Measurements from ENCODE around the gene AKAP8. TPM values are rescaled to one million over a fixed set of nuclear protein-coding genes. Genes with fewer than 3 reads are reported as not detected.
"Not testable (repeated sequence)": the region's sequence is repeated elsewhere in the genome, so short reads cannot be mapped to it uniquely, and the experiment has no call there.

The AKAP8 gene
- total RNA-seq, 2 experiments from 2014 or later: 22.2 to 52.3 TPM

DNA sequence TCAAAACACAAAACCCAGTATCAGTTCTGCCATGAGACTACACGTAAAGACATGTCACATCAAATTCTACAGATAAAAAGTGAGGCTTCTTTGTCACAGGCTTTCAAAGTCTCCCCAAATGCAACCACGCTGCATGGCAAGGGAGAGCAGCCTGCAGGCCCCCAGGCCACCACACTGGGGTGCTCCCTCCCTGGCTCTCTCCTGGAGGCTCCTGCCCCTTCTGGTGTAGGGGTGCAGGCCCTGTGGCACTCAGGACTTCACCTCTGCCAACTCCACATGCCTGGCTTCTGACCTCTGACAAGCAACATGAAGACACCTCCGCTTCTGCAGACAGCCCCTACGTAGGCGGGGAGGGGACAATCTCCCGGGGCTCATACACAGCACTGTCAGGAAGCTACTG lies 14.3 kb downstream of the AKAP8 start:
- CTCF ChIA-PET (ENCODE audit: unreplicated experiment): no interaction called here
- no peaks in the 10 kb centered on the region for H3K9me3 ChIP-seq (ENCODE audit: low read length)
- H3K4me3 ChIP-seq (ENCODE audit: low read depth, low read length, poor library complexity, severe bottlenecking): no peak overlapping the region
- BruUV-seq (replicated peaks): no TSS peak
- no peaks in the 10 kb centered on the region for H3K4me1 ChIP-seq (ENCODE audit: insufficient read depth, low read length, poor library complexity, severe bottlenecking)
- no peak for TF ChIP-seq EZH2phosphoT487 (IDR thresholded peaks at IDR 0.05; ENCODE audit: borderline replicate concordance, low read depth, low read length)
- TF ChIP-seq, protein P1, sequence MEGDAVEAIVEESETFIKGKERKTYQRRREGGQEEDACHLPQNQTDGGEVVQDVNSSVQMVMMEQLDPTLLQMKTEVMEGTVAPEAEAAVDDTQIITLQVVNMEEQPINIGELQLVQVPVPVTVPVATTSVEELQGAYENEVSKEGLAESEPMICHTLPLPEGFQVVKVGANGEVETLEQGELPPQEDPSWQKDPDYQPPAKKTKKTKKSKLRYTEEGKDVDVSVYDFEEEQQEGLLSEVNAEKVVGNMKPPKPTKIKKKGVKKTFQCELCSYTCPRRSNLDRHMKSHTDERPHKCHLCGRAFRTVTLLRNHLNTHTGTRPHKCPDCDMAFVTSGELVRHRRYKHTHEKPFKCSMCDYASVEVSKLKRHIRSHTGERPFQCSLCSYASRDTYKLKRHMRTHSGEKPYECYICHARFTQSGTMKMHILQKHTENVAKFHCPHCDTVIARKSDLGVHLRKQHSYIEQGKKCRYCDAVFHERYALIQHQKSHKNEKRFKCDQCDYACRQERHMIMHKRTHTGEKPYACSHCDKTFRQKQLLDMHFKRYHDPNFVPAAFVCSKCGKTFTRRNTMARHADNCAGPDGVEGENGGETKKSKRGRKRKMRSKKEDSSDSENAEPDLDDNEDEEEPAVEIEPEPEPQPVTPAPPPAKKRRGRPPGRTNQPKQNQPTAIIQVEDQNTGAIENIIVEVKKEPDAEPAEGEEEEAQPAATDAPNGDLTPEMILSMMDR (conservative IDR thresholded peaks at IDR 0.05; ENCODE audit: low read length): no peak
- no peak overlapping the region for H3K27ac ChIP-seq (ENCODE audit: low read depth, low read length, poor library complexity, severe bottlenecking)
- H3K9me2 ChIP-seq (ENCODE audit: insufficient read depth, low read length): no peaks in the 10 kb centered on the region
- H2AFZ ChIP-seq (ENCODE audit: low read length): no peak overlapping the region
- POLR2A ChIA-PET: interaction anchor here (1.0 kb wide), 1 partner anchor 14 kb away, joined by 3 read pairs; the partner anchor contains the start of gene AKAP8
- H3K36me3 ChIP-seq (ENCODE audit: insufficient read depth, low read length): peaks cover 79% of the 10 kb centered on the region
- DNase-seq (ENCODE audit: low spot score): no peak
- no peak overlapping the region for H3K4me2 ChIP-seq (ENCODE audit: low read length)
- no peaks in the 10 kb centered on the region for H3K79me2 ChIP-seq (ENCODE audit: insufficient read depth, low read depth, low read length)
- intact Hi-C loops (cut with micrococcal nuclease; ENCODE audit: unreplicated experiment): no loop called here
- no peaks in the 10 kb centered on the region for H4K20me1 ChIP-seq (ENCODE audit: insufficient read depth, low read length)

- H3K9me3 ChIP-seq (ENCODE audit: low read length); H2AFZ ChIP-seq (ENCODE audit: low read length); H3K4me1 ChIP-seq (ENCODE audit: insufficient read depth, low read length, poor library complexity, severe bottlenecking); CTCF ChIA-PET (ENCODE audit: unreplicated experiment); BruUV-seq (replicated peaks); H3K9me2 ChIP-seq (ENCODE audit: insufficient read depth, low read length); DNase-seq (ENCODE audit: low spot score); H3K27ac ChIP-seq (ENCODE audit: low read depth, low read length, poor library complexity, severe bottlenecking); H3K4me3 ChIP-seq (ENCODE audit: low read depth, low read length, poor library complexity, severe bottlenecking); intact Hi-C loops (cut with micrococcal nuclease; ENCODE audit: unreplicated experiment); H4K20me1 ChIP-seq (ENCODE audit: insufficient read depth, low read length); POLR2A ChIA-PET; H3K79me2 ChIP-seq (ENCODE audit: insufficient read depth, low read depth, low read length); H3K4me2 ChIP-seq (ENCODE audit: low read length): not testable (repeated sequence)
- peaks cover 78% of the 10 kb centered on the region for H3K36me3 ChIP-seq (ENCODE audit: insufficient read depth, low read length)
Observed at GRCh38 chr19:15363791-15364190, 15.8 kb downstream of the AKAP8 start.

DNA sequence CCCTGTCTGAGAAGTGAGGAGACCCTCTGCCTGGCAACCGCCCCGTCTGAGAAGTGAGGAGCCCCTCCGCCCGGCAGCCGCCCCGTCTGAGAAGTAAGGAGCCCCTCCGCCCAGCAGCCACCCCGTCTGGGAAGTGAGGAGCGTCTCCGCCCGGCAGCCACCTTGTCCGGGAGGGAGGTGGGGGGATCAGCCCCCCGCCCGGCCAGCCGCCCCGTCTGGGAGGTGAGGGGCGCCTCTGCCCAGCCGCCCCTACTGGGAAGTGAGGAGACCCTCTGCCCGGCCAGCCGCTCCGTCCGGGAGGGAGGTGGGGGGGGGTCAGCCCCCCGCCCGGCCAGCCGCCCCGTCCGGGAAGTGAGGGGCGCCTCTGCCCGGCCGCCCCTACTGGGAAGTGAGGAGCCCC lies 16.5 kb downstream of the AKAP8 start:
- H3K9me2 ChIP-seq (ENCODE audit: insufficient read depth, low read length); POLR2A ChIA-PET; H3K27ac ChIP-seq (ENCODE audit: low read depth, low read length, poor library complexity, severe bottlenecking); DNase-seq (ENCODE audit: low spot score); H4K20me1 ChIP-seq (ENCODE audit: insufficient read depth, low read length); H3K79me2 ChIP-seq (ENCODE audit: insufficient read depth, low read depth, low read length); H2AFZ ChIP-seq (ENCODE audit: low read length); intact Hi-C loops (cut with micrococcal nuclease; ENCODE audit: unreplicated experiment); BruUV-seq (replicated peaks); H3K4me3 ChIP-seq (ENCODE audit: low read depth, low read length, poor library complexity, severe bottlenecking); H3K4me2 ChIP-seq (ENCODE audit: low read length); CTCF ChIA-PET (ENCODE audit: unreplicated experiment); H3K4me1 ChIP-seq (ENCODE audit: insufficient read depth, low read length, poor library complexity, severe bottlenecking); H3K9me3 ChIP-seq (ENCODE audit: low read length): not testable (repeated sequence)
- H3K36me3 ChIP-seq (ENCODE audit: insufficient read depth, low read length): peaks cover 78% of the 10 kb centered on the region

- peaks cover 78% of the 10 kb centered on the region for H3K36me3 ChIP-seq (ENCODE audit: insufficient read depth, low read length)
- intact Hi-C loops (cut with micrococcal nuclease; ENCODE audit: unreplicated experiment): not testable (repeated sequence)
- POLR2A ChIA-PET: interaction anchor here (1.1 kb wide), 1 partner anchor 20 kb away, joined by 3 read pairs; no protein-coding TSS in a partner anchor
Observed at GRCh38 chr19:15360015-15360414, 19.6 kb downstream of the AKAP8 start.

More at GRCh38 chr19:15360015-15360414, 19.6 kb downstream of the AKAP8 start:
- H3K9me2 ChIP-seq (ENCODE audit: insufficient read depth, low read length); H3K4me2 ChIP-seq (ENCODE audit: low read length); H3K27ac ChIP-seq (ENCODE audit: low read depth, low read length, poor library complexity, severe bottlenecking); H2AFZ ChIP-seq (ENCODE audit: low read length); H4K20me1 ChIP-seq (ENCODE audit: insufficient read depth, low read length); H3K9me3 ChIP-seq (ENCODE audit: low read length); BruUV-seq (replicated peaks); CTCF ChIA-PET (ENCODE audit: unreplicated experiment); H3K4me1 ChIP-seq (ENCODE audit: insufficient read depth, low read length, poor library complexity, severe bottlenecking); H3K4me3 ChIP-seq (ENCODE audit: low read depth, low read length, poor library complexity, severe bottlenecking); H3K79me2 ChIP-seq (ENCODE audit: insufficient read depth, low read depth, low read length); DNase-seq (ENCODE audit: low spot score): not testable (repeated sequence)

Data from OCI-LY7 (cell line).